ENCODE data around the gene MBOAT2. TPM values are rescaled to one million over a fixed set of nuclear protein-coding genes. Genes with fewer than 3 reads are reported as not detected.

MBOAT2 gene
- total and polyA plus RNA-seq, 7 donors = 8.4 to 43.5 (median 15.3) TPM

DNA sequence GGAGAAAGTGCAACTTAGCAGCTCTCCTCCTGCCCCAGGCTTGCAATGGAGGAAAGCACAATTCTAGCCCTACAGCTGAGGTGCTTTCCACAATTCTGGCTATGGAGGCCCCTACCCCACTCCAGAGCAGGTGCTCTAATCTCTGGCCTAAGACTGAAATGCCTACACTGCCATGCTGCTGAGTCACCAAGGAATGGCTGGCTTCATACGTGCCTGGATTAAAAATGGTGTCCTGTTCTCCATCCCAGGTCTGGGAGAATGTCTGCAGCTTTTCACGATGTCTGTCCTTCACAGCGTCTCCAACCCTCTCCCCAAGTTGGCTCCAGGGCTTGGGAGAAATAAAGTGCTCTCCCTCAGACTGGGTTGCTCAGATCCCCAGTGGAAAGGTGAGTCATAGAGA is 48.5 kb downstream of the MBOAT2 start:
- TF ChIP-seq EP300 (IDR thresholded peaks at IDR 0.05) (no peak), POLR2A (IDR thresholded peaks at IDR 0.05) (no peak), POLR2AphosphoS5 (IDR thresholded peaks at IDR 0.05) (no peak)
- TF ChIP-seq, protein P1, sequence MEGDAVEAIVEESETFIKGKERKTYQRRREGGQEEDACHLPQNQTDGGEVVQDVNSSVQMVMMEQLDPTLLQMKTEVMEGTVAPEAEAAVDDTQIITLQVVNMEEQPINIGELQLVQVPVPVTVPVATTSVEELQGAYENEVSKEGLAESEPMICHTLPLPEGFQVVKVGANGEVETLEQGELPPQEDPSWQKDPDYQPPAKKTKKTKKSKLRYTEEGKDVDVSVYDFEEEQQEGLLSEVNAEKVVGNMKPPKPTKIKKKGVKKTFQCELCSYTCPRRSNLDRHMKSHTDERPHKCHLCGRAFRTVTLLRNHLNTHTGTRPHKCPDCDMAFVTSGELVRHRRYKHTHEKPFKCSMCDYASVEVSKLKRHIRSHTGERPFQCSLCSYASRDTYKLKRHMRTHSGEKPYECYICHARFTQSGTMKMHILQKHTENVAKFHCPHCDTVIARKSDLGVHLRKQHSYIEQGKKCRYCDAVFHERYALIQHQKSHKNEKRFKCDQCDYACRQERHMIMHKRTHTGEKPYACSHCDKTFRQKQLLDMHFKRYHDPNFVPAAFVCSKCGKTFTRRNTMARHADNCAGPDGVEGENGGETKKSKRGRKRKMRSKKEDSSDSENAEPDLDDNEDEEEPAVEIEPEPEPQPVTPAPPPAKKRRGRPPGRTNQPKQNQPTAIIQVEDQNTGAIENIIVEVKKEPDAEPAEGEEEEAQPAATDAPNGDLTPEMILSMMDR (IDR thresholded peaks at IDR 0.05) = no peak
- Histone ChIP-seq H3K9me3 (peaks cover 0 to 7% (median 0%) of the 10 kb centered on the region in 4 donors), H3K4me1 (no peaks in the 10 kb centered on the region), H3K27ac (no peak overlapping the region), H3K36me3 (no peaks in the 10 kb centered on the region), H3K4me3 (no peak overlapping the region), H3K27me3 (no peaks in the 10 kb centered on the region)
- intact Hi-C loops (cut with DNase I) = no loop called here
- DNase-seq = no peak
- WGBS, 2 donors = 96 to 97% methylated on average over 3 of the region's 3 CpGs

DNA sequence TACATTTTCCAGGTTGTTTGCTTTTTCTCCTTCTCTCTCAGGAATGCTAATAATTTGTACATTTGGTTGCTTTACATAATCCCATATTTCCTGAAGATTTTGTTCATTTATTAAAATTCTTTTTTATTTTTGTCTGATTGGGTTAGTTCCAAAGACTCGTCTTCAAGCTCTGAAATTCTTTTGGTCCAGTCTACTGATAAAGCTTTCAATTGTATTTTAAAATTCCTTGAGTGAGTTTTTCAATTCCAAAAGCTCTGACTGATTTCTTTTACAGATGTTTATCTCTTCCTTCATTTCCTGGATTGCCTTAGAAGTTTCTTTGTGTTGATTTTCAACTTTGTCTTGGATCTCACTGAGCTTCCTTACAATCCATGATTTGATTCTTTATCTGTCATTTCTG is 50.0 kb downstream of the MBOAT2 start:
- no peak overlapping the region for H3K4me3 ChIP-seq
- no peaks in the 10 kb centered on the region for H3K4me1 ChIP-seq
- H3K36me3 ChIP-seq = no peaks in the 10 kb centered on the region
- intact Hi-C loops (cut with DNase I) = no loop called here
- no peak overlapping the region for H3K27ac ChIP-seq
- peaks cover 0 to 7% (median under 1%) of the 10 kb centered on the region in 4 donors for H3K9me3 ChIP-seq
- 96 to 97% methylated on average over 1 of the region's 1 CpG for WGBS, 2 donors
- H3K27me3 ChIP-seq = no peaks in the 10 kb centered on the region
- TF ChIP-seq POLR2AphosphoS5 (IDR thresholded peaks at IDR 0.05) = no peak
- no peak for TF ChIP-seq EP300 (IDR thresholded peaks at IDR 0.05)
- DNase-seq = no peak

DNA sequence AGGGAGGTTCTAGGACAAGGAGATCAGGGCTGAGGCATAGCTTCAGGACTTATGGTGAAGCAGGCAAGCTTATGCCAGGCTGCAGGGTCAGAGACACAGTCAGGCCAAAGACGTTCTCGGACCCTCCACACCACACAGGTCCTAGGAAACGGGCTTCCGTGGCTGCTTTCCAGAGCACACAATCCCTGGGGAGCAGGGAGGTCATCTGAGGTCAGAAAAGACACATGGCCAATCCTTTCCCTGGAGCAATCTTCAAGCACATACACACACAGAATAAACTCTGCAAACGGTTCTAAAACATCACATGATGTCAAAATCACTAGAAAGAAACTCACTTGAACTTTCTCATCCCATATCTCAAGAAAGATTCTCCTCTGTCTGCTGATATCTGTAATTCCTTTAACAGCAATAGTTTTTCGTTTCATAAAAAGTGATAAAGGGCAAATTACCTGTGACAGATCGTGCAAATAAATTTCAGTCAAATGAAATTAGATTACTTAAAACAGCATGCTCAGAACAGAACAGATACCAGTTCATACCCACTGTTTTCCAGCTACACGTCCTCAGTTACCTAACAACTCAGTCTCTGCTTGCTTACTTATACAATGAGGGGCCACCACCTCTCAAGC is 63.9 kb downstream of the MBOAT2 start:
- no peak for DNase-seq

DNA sequence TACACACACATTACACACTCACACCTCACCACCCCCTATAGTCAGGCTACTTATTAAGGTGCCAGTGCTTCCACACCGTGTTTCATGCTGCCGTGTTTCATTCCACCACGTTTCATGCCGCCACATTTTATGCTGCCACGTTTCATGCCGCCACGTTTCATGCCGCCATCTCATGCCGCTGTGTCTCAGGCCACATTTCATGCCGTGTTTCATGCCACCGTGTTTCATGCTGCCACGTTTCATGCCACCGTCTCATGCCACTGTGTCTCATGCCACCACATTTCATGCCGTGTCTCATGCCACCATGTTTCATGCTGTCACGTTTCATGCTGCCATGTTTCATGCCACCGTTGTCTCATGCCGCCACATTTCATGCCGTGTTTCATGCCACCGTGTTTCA is 65.1 kb downstream of the MBOAT2 start:
- Histone ChIP-seq H3K9me3 (no peaks in the 10 kb centered on the region), H3K4me1 (peaks cover 0 to 3% (median 0%) of the 10 kb centered on the region in 4 donors), H3K27ac (no peak overlapping the region), H3K27me3 (no peaks in the 10 kb centered on the region), H3K36me3 (no peaks in the 10 kb centered on the region), H3K4me3 (no peak overlapping the region)
- WGBS, 2 donors = 98% methylated on average over 19 of the region's 19 CpGs
- intact Hi-C loops (cut with DNase I) = no loop called here
- TF ChIP-seq POLR2A (IDR thresholded peaks at IDR 0.05) = no peak
- TF ChIP-seq, protein P1 (IDR thresholded peaks at IDR 0.05) = no peak
- TF ChIP-seq POLR2AphosphoS5 (IDR thresholded peaks at IDR 0.05) = no peak
- no peak for TF ChIP-seq EP300 (IDR thresholded peaks at IDR 0.05)
- no peak for DNase-seq

More for the DNA sequence above, 63.9 kb downstream of the MBOAT2 start:
- Histone ChIP-seq H3K4me1 (peaks cover 0 to 3% (median 0%) of the 10 kb centered on the region in 4 donors), H3K9me3 (no peaks in the 10 kb centered on the region), H3K27me3 (no peaks in the 10 kb centered on the region), H3K27ac (no peak overlapping the region), H3K4me3 (no peak overlapping the region), H3K36me3 (no peaks in the 10 kb centered on the region)
- TF ChIP-seq, protein P1 (IDR thresholded peaks at IDR 0.05) = no peak
- TF ChIP-seq EP300 (IDR thresholded peaks at IDR 0.05) (no peak), POLR2AphosphoS5 (IDR thresholded peaks at IDR 0.05) (no peak), POLR2A (IDR thresholded peaks at IDR 0.05) (no peak)
- intact Hi-C loops (cut with DNase I) = no loop called here
- 84 to 85% methylated on average over 8 of the region's 8 CpGs for WGBS, 2 donors

DNA sequence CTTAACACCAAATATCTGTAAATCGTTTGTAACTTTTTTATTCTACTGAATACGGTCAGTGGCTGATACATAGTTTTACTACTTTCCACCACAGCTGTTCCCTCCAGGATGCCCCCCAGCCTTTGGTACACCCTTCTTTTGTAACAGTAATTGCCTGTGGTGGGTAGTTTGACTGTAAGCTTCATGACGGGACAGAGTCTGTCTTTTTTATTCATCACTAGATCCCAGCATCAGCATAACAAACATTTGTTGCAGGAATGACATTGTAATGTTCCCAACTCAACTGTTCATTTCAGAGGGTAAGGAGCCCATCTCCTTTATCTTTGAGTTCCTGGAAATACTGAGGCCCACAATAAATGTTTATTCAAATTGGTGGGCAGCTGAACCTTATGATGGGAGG is 67.5 kb downstream of the MBOAT2 start:
- 90 to 94% methylated on average over 3 of the region's 3 CpGs for WGBS, 2 donors
- peaks cover 0 to 3% (median 0%) of the 10 kb centered on the region in 4 donors for H3K4me1 ChIP-seq
- H3K27me3 ChIP-seq = no peaks in the 10 kb centered on the region
- no peak for DNase-seq
- no peak for TF ChIP-seq POLR2AphosphoS5 (IDR thresholded peaks at IDR 0.05)
- TF ChIP-seq EP300 (IDR thresholded peaks at IDR 0.05) = no peak
- TF ChIP-seq, protein P1 (IDR thresholded peaks at IDR 0.05) = no peak
- no peak for TF ChIP-seq POLR2A (IDR thresholded peaks at IDR 0.05)
- intact Hi-C loops (cut with DNase I) = no loop called here
- no peak overlapping the region for H3K4me3 ChIP-seq
- no peaks in the 10 kb centered on the region for H3K36me3 ChIP-seq
- no peak overlapping the region for H3K27ac ChIP-seq
- H3K9me3 ChIP-seq = no peaks in the 10 kb centered on the region
